Liver (tissue), 9 donors: ENCODE results near the gene PARD3. TPM values are rescaled to one million over a fixed set of nuclear protein-coding genes. Genes with fewer than 3 reads are reported as not detected.

Source experiments
- DNase-seq: peaks from one replicate; pipeline ENCODE4 v3.0.0-alpha.2; 2017; ENCODE audit warnings: low spot score
- H3K27ac ChIP-seq, 2 donors: one replicate each; pipeline ENCODE4 v1.7.0; 2013; ENCODE audit warnings: inconsistent platforms in 2 of 2, low read length in 2 of 2, control low read depth in 1 of 2, low read depth in 1 of 2, mild to moderate bottlenecking in 1 of 2
- H3K27me3 ChIP-seq, 4 donors: one replicate each; pipeline versions ENCODE4 v1.6.1 to v1.7.0; 2013; ENCODE audit warnings: low read length in 3 of 4, inconsistent platforms in 1 of 4, mild to moderate bottlenecking in 1 of 4, moderate library complexity in 1 of 4; ENCODE audit not compliant: control insufficient read depth in 4 of 4, insufficient read depth in 4 of 4
- H3K36me3 ChIP-seq, 4 donors: one replicate each; pipeline versions ENCODE4 v1.6.1 to v1.7.0; 2013; ENCODE audit warnings: low read length in 3 of 4, mild to moderate bottlenecking in 3 of 4, low read depth in 1 of 4, moderate library complexity in 1 of 4; ENCODE audit not compliant: control insufficient read depth in 4 of 4, insufficient read depth in 3 of 4
- H3K4me1 ChIP-seq, 4 donors: one replicate each; pipeline versions ENCODE4 v1.6.1 to v1.7.0; 2013; ENCODE audit warnings: low read length in 3 of 4, mild to moderate bottlenecking in 3 of 4, moderate library complexity in 1 of 4; ENCODE audit not compliant: control insufficient read depth in 4 of 4, insufficient read depth in 4 of 4
- H3K4me3 ChIP-seq, 3 donors: one replicate each; pipeline versions ENCODE4 v1.6.1 to v1.7.0; 2013; ENCODE audit warnings: low read length in 3 of 3, control low read depth in 1 of 3, low read depth in 1 of 3, mild to moderate bottlenecking in 1 of 3
- H3K9ac ChIP-seq, 2 donors: one replicate each; pipeline ENCODE4 v1.7.0; 2013; ENCODE audit warnings: low read length in 2 of 2, mild to moderate bottlenecking in 2 of 2, moderate library complexity in 2 of 2, control low read depth in 1 of 2, low read depth in 1 of 2
- H3K9me3 ChIP-seq, 4 donors: one replicate each; pipeline versions ENCODE4 v1.6.1 to v1.7.0; 2013; ENCODE audit warnings: low read length in 3 of 4; ENCODE audit not compliant: control insufficient read depth in 4 of 4
- ATF3 ChIP-seq: IDR thresholded peaks from 2 replicates; pipeline ENCODE4 v1.6.1; 2016; ENCODE audit warnings: antibody characterized with exemption
- EGR1 ChIP-seq, 2 donors: IDR thresholded peaks; 2 replicates each; pipeline ENCODE4 v1.6.1; 2016 to 2018; ENCODE audit warnings: antibody characterized with exemption in 2 of 2, low read depth in 2 of 2
- FOXA1 ChIP-seq: IDR thresholded peaks from 2 replicates; pipeline ENCODE4 v1.6.1; 2016; ENCODE audit warnings: antibody characterized with exemption
- GABPA ChIP-seq, 2 donors: IDR thresholded peaks in 1 of 2; conservative IDR thresholded peaks in 1 of 2; 2 replicates each; pipeline ENCODE4 v1.6.1; 2016; ENCODE audit warnings: antibody characterized with exemption in 2 of 2, mild to moderate bottlenecking in 1 of 2, moderate library complexity in 1 of 2
- HNF4A ChIP-seq, 2 donors: conservative IDR thresholded peaks; 2 replicates each; pipeline ENCODE4 v1.6.1; 2016; ENCODE audit warnings: antibody characterized with exemption in 2 of 2, mild to moderate bottlenecking in 2 of 2
- HNF4G ChIP-seq: IDR thresholded peaks from 2 replicates; pipeline ENCODE4 v1.6.1; 2016; ENCODE audit warnings: antibody characterized with exemption
- MAX ChIP-seq: IDR thresholded peaks from 2 replicates; pipeline ENCODE4 v1.6.1; 2016; ENCODE audit warnings: antibody characterized with exemption
- NR2F2 ChIP-seq: IDR thresholded peaks from 2 replicates; pipeline ENCODE4 v1.6.1; 2016; ENCODE audit warnings: antibody characterized with exemption
- RAD21 ChIP-seq, 2 donors: IDR thresholded peaks; 2 replicates each; pipeline ENCODE4 v1.6.1; 2016; ENCODE audit warnings: antibody characterized with exemption in 2 of 2, mild to moderate bottlenecking in 2 of 2
- RXRA ChIP-seq, 2 donors: IDR thresholded peaks; 2 replicates each; pipeline ENCODE4 v1.6.1; 2017 to 2018; ENCODE audit warnings: antibody characterized with exemption in 2 of 2, mild to moderate bottlenecking in 1 of 2
- SP1 ChIP-seq: IDR thresholded peaks from 2 replicates; pipeline ENCODE4 v1.6.1; 2018; ENCODE audit warnings: antibody characterized with exemption, mild to moderate bottlenecking
- TAF1 ChIP-seq: conservative IDR thresholded peaks from 2 replicates; pipeline ENCODE4 v1.6.1; 2016; ENCODE audit warnings: antibody characterized with exemption, mild to moderate bottlenecking
- YY1 ChIP-seq: IDR thresholded peaks from 2 replicates; pipeline ENCODE4 v1.6.1; 2016; ENCODE audit warnings: antibody characterized with exemption, mild to moderate bottlenecking
- ZBTB33 ChIP-seq: IDR thresholded peaks from 2 replicates; pipeline ENCODE4 v1.6.1; 2016; ENCODE audit warnings: antibody characterized with exemption
- WGBS: extraction: QIAGEN DNeasy Blood & Tissue Kit; methylation state at CpG from one replicate; pipeline ENCODE4 v1.1.7; 2013; 5-methylcytosine and 5-hydroxymethylcytosine counted together
- polyA plus RNA-seq, 2 donors: library from polyadenylated mRNA; stranded (reverse) in 1 of 2; unstranded in 1 of 2; fragments of 200-250 nt in 1 of 2; fragments of >200 nt in 1 of 2; fragmentation: Nextera tagmentation in 1 of 2; extraction: Ambion mirVana in 1 of 2; gene quantifications; one replicate each; pipeline versions ENCODE4 v1.2.1 to v1.2.3, GENCODE V29; 2013 to 2015
- total RNA-seq, 2 donors: library from RNA; depleted of rRNA; stranded (reverse); fragments of >200 nt; gene quantifications; one replicate each; pipeline ENCODE4 v1.2.3, GENCODE V29; 2014
- TF ChIP-seq, protein P1 (sequence below): IDR thresholded peaks from 2 replicates; pipeline ENCODE4 v1.6.1; 2016; ENCODE audit warnings: antibody characterized with exemption, mild to moderate bottlenecking
- TF ChIP-seq, protein P2 (sequence below): fragments of 150-350 bp; IDR thresholded peaks from 2 replicates; pipeline ENCODE4 v1.5.1; 2017; ENCODE audit warnings: improper control_type of control experiment, low read depth, low read length; ENCODE audit not compliant: missing input control
- donor health status: healthy.
- donor health status: healthy.
- donor health status: healthy.
- donor health status: healthy.
- donor health status: healthy.

Gene PARD3
- total and polyA plus RNA-seq, 4 donors, result 12.3 to 43.8 (median 13.5) TPM

GRCh38 chr10:34114914-34115313 is 700.2 kb downstream of the PARD3 start:
- Histone ChIP-seq H3K4me1 (peaks cover 2 to 13% (median 10%) of the 10 kb centered on the region in 4 donors), H3K27me3 (no peaks in the 10 kb centered on the region), H3K27ac (no peak overlapping the region), H3K4me3 (no peak overlapping the region), H3K9me3 (no peaks in the 10 kb centered on the region), H3K9ac (no peak overlapping the region), H3K36me3 (peaks cover 0 to 13% (median 3%) of the 10 kb centered on the region in 4 donors)
- no peak for DNase-seq
- no peak for TF ChIP-seq HNF4G
- no peak for TF ChIP-seq GABPA (IDR thresholded peaks at IDR 0.05 in 1 of 2, conservative IDR thresholded peaks at IDR 0.05 in 1 of 2)
- TF ChIP-seq ATF3, result no peak
- no peak for TF ChIP-seq SP1
- TF ChIP-seq, protein P1, sequence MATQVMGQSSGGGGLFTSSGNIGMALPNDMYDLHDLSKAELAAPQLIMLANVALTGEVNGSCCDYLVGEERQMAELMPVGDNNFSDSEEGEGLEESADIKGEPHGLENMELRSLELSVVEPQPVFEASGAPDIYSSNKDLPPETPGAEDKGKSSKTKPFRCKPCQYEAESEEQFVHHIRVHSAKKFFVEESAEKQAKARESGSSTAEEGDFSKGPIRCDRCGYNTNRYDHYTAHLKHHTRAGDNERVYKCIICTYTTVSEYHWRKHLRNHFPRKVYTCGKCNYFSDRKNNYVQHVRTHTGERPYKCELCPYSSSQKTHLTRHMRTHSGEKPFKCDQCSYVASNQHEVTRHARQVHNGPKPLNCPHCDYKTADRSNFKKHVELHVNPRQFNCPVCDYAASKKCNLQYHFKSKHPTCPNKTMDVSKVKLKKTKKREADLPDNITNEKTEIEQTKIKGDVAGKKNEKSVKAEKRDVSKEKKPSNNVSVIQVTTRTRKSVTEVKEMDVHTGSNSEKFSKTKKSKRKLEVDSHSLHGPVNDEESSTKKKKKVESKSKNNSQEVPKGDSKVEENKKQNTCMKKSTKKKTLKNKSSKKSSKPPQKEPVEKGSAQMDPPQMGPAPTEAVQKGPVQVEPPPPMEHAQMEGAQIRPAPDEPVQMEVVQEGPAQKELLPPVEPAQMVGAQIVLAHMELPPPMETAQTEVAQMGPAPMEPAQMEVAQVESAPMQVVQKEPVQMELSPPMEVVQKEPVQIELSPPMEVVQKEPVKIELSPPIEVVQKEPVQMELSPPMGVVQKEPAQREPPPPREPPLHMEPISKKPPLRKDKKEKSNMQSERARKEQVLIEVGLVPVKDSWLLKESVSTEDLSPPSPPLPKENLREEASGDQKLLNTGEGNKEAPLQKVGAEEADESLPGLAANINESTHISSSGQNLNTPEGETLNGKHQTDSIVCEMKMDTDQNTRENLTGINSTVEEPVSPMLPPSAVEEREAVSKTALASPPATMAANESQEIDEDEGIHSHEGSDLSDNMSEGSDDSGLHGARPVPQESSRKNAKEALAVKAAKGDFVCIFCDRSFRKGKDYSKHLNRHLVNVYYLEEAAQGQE, result no peak
- TF ChIP-seq EGR1 (IDR thresholded peaks at IDR 0.05; ENCODE audit: low read depth in 2 of 2), result no peak
- no peak for TF ChIP-seq HNF4A (conservative IDR thresholded peaks at IDR 0.05)
- no peak for TF ChIP-seq TAF1
- TF ChIP-seq, protein P2, sequence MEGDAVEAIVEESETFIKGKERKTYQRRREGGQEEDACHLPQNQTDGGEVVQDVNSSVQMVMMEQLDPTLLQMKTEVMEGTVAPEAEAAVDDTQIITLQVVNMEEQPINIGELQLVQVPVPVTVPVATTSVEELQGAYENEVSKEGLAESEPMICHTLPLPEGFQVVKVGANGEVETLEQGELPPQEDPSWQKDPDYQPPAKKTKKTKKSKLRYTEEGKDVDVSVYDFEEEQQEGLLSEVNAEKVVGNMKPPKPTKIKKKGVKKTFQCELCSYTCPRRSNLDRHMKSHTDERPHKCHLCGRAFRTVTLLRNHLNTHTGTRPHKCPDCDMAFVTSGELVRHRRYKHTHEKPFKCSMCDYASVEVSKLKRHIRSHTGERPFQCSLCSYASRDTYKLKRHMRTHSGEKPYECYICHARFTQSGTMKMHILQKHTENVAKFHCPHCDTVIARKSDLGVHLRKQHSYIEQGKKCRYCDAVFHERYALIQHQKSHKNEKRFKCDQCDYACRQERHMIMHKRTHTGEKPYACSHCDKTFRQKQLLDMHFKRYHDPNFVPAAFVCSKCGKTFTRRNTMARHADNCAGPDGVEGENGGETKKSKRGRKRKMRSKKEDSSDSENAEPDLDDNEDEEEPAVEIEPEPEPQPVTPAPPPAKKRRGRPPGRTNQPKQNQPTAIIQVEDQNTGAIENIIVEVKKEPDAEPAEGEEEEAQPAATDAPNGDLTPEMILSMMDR, result no peak
- TF ChIP-seq MAX, result no peak
- TF ChIP-seq RXRA (IDR thresholded peaks at IDR 0.05), result no peak
- no peak for TF ChIP-seq ZBTB33
- TF ChIP-seq NR2F2, result no peak
- no peak for TF ChIP-seq RAD21 (IDR thresholded peaks at IDR 0.05)
- WGBS, result 90% methylated on average over 10 of the region's 10 CpGs

GRCh38 chr10:34113504-34114225 is 701.4 kb downstream of the PARD3 start:
- no peaks in the 10 kb centered on the region for H3K27me3 ChIP-seq
- no peak overlapping the region for H3K4me3 ChIP-seq
- WGBS, result 89% methylated on average over 6 of the region's 6 CpGs
- H3K9ac ChIP-seq, result no peak overlapping the region
- peaks cover 0 to 13% (median 2%) of the 10 kb centered on the region in 4 donors for H3K36me3 ChIP-seq
- no peak overlapping the region for H3K27ac ChIP-seq
- peaks cover 2 to 13% (median 10%) of the 10 kb centered on the region in 4 donors for H3K4me1 ChIP-seq
- DNase-seq, result no peak
- H3K9me3 ChIP-seq, result no peaks in the 10 kb centered on the region
- TF ChIP-seq SP1 (no peak), YY1 (no peak), MAX (no peak), RAD21 (IDR thresholded peaks at IDR 0.05) (no peak), ATF3 (no peak), NR2F2 (no peak), HNF4G (no peak), RXRA (IDR thresholded peaks at IDR 0.05) (no peak), FOXA1 (no peak), TAF1 (no peak), EGR1 (IDR thresholded peaks at IDR 0.05; ENCODE audit: low read depth in 2 of 2) (no peak), HNF4A (conservative IDR thresholded peaks at IDR 0.05) (no peak)
- TF ChIP-seq, protein P1, result no peak
